Panc1 (cell line): ENCODE results near the gene SWSAP1. TPM values are rescaled to one million over a fixed set of nuclear protein-coding genes. Genes with fewer than 3 reads are reported as not detected.
A peak's percentile ranks its signal among the peaks of the same experiment; 100 is the strongest.

ENCODE experiments used
- ATAC-seq: fragments of 200-7000 bp; cut with Tn5 transposase; 2 replicates; pipeline ENCODE4 v1.9.1; 2020; ENCODE audit warnings: mild to moderate bottlenecking, moderate library complexity
- BruUV-seq: library from RNA; stranded (reverse); fragments of 400-500 nt; replicated peaks from 2 replicates; lab custom pipeline; 2021; lab: Mats Ljungman, UMichigan
- CTCF ChIA-PET: fragments of 300-600 bp; sonication (Branson Sonifier 250); formaldehyde crosslinking; loops from one replicate; lab custom pipeline; 2022; ENCODE audit warnings: antibody characterized with exemption; lab: Charles Lee
- POLR2A ChIA-PET: fragments of 300-600 bp; sonication (Branson Sonifier 250); formaldehyde crosslinking; loops from one replicate; lab custom pipeline; 2022; ENCODE audit warnings: antibody characterized with exemption; lab: Charles Lee
- DNase-seq: peaks from one replicate; pipeline ENCODE4 v3.0.0-alpha.2; 2010; ENCODE audit warnings: low read depth, low spot score
- H3K27ac ChIP-seq: 2 replicates; pipeline ENCODE4 v1.5.1; 2011; ENCODE audit warnings: mild to moderate bottlenecking, low read length, inconsistent platforms
- H3K27me3 ChIP-seq: fragments of 200-500 bp; sonication (Bioruptor generic); 2 replicates; pipeline ENCODE4 v1.6.0; 2014; ENCODE audit warnings: low read length, inconsistent platforms; ENCODE audit not compliant: control insufficient read depth, insufficient read depth
- H3K36me3 ChIP-seq: fragments of 200-500 bp; sonication (Bioruptor generic); 2 replicates; pipeline ENCODE4 v1.5.1; 2014; ENCODE audit warnings: inconsistent platforms, mild to moderate bottlenecking, low read length, moderate library complexity; ENCODE audit not compliant: control insufficient read depth, insufficient read depth
- H3K4me1 ChIP-seq: 2 replicates; pipeline ENCODE4 v1.5.1; 2011; ENCODE audit warnings: inconsistent platforms, mild to moderate bottlenecking, low read length, moderate library complexity; ENCODE audit not compliant: control insufficient read depth, insufficient read depth
- H3K4me3 ChIP-seq, 2 experiments: 2 replicates each; pipeline ENCODE4 v1.5.1; 2011 to 2012; ENCODE audit warnings: low read depth in 2 of 2, low read length in 2 of 2, mild to moderate bottlenecking in 2 of 2, inconsistent platforms in 1 of 2, moderate library complexity in 1 of 2
- H3K9me3 ChIP-seq: fragments of 200-500 bp; sonication (Bioruptor generic); 2 replicates; pipeline ENCODE4 v1.5.1; 2014; ENCODE audit warnings: low read depth, mild to moderate bottlenecking, inconsistent platforms, low read length, moderate library complexity; ENCODE audit not compliant: control insufficient read depth, insufficient read depth
- CTCF ChIP-seq: fragments of 450-650 bp; IDR thresholded peaks from 2 replicates; pipeline ENCODE4 v1.5.1; 2017; ENCODE audit warnings: mild to moderate bottlenecking
- POLR2AphosphoS5 ChIP-seq: IDR thresholded peaks from 2 replicates; pipeline ENCODE4 v1.6.1; 2012; ENCODE audit warnings: mild to moderate bottlenecking, low read depth, low read length, moderate library complexity
- REST ChIP-seq, 2 experiments: IDR thresholded peaks; 2 replicates each; pipeline ENCODE4 v1.6.1; 2011 to 2012; ENCODE audit warnings: low read depth in 2 of 2, control low read depth in 1 of 2, low read length in 1 of 2, mild to moderate bottlenecking in 1 of 2, moderate library complexity in 1 of 2; ENCODE audit not compliant: insufficient read depth in 1 of 2
- SIN3A ChIP-seq: IDR thresholded peaks from 2 replicates; pipeline ENCODE4 v1.6.1; 2012; ENCODE audit warnings: low read depth, mild to moderate bottlenecking, low read length, moderate library complexity, borderline replicate concordance; ENCODE audit not compliant: insufficient read depth
- TCF7L2 ChIP-seq: IDR thresholded peaks from 2 replicates; pipeline ENCODE4 v1.6.1; 2011; ENCODE audit warnings: mild to moderate bottlenecking, low read depth, low read length, inconsistent platforms
- in situ Hi-C: cut with HindIII; loops from 2 replicates; pipeline ENCODE4 v1.10.0; 2016; ENCODE audit warnings: low sequenced_read_pairs, low pct_unique_long_range_greater_than_20kb
- intact Hi-C: fragments of 100-400 bp; cut with micrococcal nuclease; formaldehyde crosslinking; loops from one replicate; pipeline ENCODE4 v1.10.0; 2022; ENCODE audit not compliant: unreplicated experiment
- total RNA-seq: library from RNA; stranded (reverse); gene quantifications from one replicate; pipeline ENCODE4 v1.2.1, GENCODE V29; 2021; ENCODE audit not compliant: unreplicated experiment

The SWSAP1 gene
- total RNA-seq, 1 experiment from 2014 or later = 3.1 TPM

- TF ChIP-seq SIN3A (no peak), TCF7L2 (no peak), CTCF (no peak), POLR2AphosphoS5 (no peak), REST (IDR thresholded peaks at IDR 0.05; ENCODE audit: insufficient read depth in 1 of 2, low read depth in 2 of 2, low read length in 1 of 2) (no peak)
- intact Hi-C loops (no loop called here), in situ Hi-C loops (no loop called here)
- no peak overlapping the region for H3K4me3 ChIP-seq
- H3K36me3 ChIP-seq = no peaks in the 10 kb centered on the region
- no peaks in the 10 kb centered on the region for H3K27me3 ChIP-seq
- no peak for DNase-seq
- ChIA-PET POLR2A (no interaction called here), CTCF (interaction anchor here (0.6 to 1.2 kb wide), 5 partner anchors 70 to 232 kb away, joined by 3 to 13 read pairs (median 5); no protein-coding TSS in a partner anchor)
- H3K27ac ChIP-seq = peak overlapping the region; percentile 44
- ATAC-seq = no peak
- no TSS peak for BruUV-seq
- H3K9me3 ChIP-seq = no peaks in the 10 kb centered on the region
- peaks cover 35% of the 10 kb centered on the region for H3K4me1 ChIP-seq
Measured at GRCh38 chr19:11377237-11377636, 2.8 kb downstream of the SWSAP1 start.

- Histone ChIP-seq H3K36me3 (no peaks in the 10 kb centered on the region), H3K27ac (peak overlapping the region; percentile 11), H3K4me3 (no peak overlapping the region), H3K9me3 (no peaks in the 10 kb centered on the region), H3K27me3 (no peaks in the 10 kb centered on the region), H3K4me1 (peaks cover 35% of the 10 kb centered on the region)
- TF ChIP-seq TCF7L2 (no peak), REST (IDR thresholded peaks at IDR 0.05; ENCODE audit: insufficient read depth in 1 of 2, low read depth in 2 of 2, low read length in 1 of 2) (no peak), CTCF (no peak), SIN3A (no peak), POLR2AphosphoS5 (no peak)
- intact Hi-C loops (no loop called here), in situ Hi-C loops (no loop called here)
- ChIA-PET POLR2A (interaction anchor here (0.6 kb wide), 2 partner anchors 151 to 174 kb away, joined by 5 to 9 read pairs; partner anchors contain the start of gene ECSIT), CTCF (interaction anchor here (0.7 kb wide), 1 partner anchor 232 kb away, joined by 5 read pairs; no protein-coding TSS in a partner anchor)
- ATAC-seq (no peak), DNase-seq (no peak)
- no TSS peak for BruUV-seq
Measured at GRCh38 chr19:11377756-11378155, 3.3 kb downstream of the SWSAP1 start.
